Measurements from ENCODE around the gene ZNF511.
"Not testable (repeated sequence)": the region's sequence is repeated elsewhere in the genome, so short reads cannot be mapped to it uniquely, and the experiment has no call there.

ZNF511 gene

DNA sequence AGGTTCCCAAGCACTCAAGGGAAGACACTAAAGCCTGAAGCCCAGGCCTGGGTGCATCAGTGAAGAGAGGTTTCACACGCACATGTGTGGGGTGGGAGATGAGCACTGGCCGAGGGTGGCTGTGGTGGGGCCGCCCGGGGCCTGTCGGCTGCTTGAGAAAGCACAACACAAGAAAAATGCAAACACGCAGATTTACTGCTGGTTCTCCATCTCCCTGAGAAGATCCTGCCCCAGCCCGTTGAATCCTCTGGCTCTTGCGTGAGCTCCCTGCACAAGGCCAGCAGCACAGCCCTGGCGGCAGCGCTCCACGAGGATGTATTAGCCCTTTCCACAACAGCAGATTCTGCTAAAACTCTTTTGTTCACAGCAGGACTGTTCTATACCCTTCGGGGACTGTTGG is 6.2 kb downstream of the ZNF511 start:
- DNase-seq (ENCODE audit: low spot score): no peak

GRCh38 chr10:133315847-133316246 is 7.1 kb downstream of the ZNF511 start:
- DNase-seq (ENCODE audit: low spot score): no peak

DNA sequence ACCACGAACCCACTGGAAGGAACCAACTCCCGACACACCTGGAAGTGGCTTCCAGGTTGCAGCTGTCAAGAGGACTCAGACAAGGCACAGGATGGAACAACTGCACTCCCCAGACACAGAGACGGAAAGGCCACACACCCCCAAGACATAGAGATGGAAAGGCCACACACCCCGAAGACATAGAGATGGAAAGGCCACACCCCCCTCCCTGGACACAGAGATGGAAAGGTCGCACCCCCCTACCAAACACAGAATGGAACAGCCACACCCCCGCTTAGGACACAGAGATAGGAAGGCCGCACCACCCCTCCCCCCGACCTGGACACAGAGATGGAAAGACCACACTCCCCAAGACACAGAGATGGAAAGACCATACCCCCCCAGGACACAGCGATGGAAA is 7.6 kb downstream of the ZNF511 start:
- no peak for DNase-seq (ENCODE audit: low spot score)

DNA sequence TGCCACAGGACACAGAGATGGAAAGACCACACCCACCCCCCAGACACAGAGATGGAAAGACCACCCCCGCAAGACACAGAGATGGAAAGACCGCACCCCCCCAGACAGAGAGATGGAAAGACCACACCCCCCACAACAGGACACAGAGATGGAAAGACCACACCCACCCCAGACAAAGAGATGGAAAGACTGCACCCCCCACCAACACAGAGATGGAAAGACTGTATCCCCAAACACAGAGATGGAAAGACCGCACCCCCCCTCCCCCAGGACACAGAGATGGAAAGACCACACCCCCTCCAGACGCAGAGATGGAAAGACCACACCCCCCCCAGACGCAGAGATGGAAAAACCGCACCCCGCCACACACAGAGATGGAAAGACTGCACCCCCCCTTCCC is 8.0 kb downstream of the ZNF511 start:
- no peak for DNase-seq (ENCODE audit: low spot score)

DNA sequence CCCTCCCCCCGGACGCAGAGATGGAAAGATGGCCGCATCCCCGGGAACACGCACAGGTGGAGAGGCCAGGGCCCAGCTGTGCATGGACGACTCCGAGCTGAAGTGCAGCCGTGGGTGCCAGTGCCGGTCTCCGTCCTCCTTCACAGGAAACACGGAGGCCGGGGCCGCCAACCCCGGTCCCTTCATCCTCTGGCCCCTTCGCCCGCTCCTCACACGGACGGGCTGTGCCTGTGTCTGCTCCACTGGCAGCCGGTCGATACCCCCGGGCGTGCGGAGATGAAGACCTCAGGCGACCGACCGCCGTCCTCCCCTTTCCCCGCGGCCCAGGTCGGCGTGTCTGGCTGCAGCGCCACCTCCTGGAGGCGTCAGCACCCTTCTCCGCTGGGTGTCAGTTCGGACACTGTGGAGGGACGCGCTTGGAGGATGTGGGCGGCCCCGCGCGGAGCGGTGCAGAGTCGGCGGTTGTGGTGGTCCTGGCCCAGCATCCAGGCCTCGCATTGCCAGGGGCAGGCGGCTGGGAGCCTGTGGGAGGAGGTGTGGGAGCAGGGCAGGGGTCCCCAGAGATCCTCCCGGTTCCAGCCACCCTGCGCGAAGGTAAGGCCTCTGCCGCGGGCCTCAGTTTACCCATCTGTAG is 9.9 kb downstream of the ZNF511 start:
- peak; percentile 79 for DNase-seq (ENCODE audit: low spot score)

- not testable (repeated sequence) for DNase-seq (ENCODE audit: low spot score)
Observed at GRCh38 chr10:133320852-133321422, 12.2 kb downstream of the ZNF511 start.

DNA sequence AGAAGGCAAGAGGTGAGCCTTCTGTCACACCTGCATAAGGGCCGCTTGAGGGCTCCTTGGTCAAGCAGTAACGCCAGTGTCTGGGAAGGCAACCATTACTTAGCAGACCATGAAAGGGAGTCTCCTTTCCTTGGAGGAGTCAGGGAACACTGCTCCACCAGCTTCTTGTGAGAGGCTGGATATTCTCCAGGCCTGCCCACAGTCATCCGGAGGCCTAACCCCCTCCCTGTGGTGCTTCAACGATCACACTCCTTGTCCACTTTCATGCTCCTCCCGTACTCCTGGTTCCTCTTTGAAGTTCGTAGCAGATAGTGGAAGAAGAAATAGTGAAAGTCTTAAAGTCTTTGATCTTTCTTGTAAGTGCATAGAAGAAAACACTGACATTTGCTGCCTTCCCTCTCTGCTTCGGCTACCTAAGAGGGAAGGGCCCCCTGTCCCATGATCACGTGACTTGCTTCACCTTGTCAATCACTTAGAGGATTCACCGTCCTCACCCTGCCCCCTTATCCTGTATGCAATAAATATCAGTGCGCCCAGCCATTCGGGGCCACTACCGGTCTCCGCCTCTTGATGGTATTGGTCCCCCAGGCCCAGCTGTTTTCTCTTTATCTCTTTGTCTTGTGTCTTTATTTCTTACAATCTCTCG is 13.5 kb downstream of the ZNF511 start:
- DNase-seq (ENCODE audit: low spot score): not testable (repeated sequence)

- DNase-seq (ENCODE audit: low spot score): peak; percentile 54
Observed at GRCh38 chr10:133324198-133324792, 15.6 kb downstream of the ZNF511 start.

DNA sequence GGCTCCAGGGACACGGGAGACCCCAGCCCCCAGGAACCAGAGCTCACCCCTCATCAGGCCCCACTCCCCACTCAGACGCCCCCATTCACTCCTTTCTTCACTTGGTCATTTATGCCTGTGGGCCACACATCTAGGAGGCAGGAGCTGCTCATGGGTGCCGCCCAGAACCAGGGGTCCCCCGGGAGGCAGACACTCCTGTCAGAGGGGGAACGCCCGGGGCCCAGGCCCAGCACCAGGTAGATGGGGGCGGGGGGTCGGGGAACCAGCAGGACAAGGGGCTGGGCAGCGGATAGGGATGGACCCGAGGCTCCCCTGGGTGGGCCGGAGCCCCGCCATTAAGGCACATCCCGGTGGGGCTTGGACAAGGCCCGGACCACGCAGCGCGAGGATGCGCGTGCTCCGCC is 16.1 kb downstream of the ZNF511 start:
- no peak for DNase-seq (ENCODE audit: low spot score)

- DNase-seq (ENCODE audit: low spot score): peak; percentile 41
Observed at GRCh38 chr10:133325440-133326222, 16.9 kb downstream of the ZNF511 start.

- no peak for DNase-seq (ENCODE audit: low spot score)
Observed at GRCh38 chr10:133326223-133326551, 17.5 kb downstream of the ZNF511 start.

- DNase-seq (ENCODE audit: low spot score): no peak
Observed at GRCh38 chr10:133326745-133327650, 18.3 kb downstream of the ZNF511 start.

- DNase-seq (ENCODE audit: low spot score): no peak
Observed at GRCh38 chr10:133327651-133328357, 19.1 kb downstream of the ZNF511 start.

- no peak for DNase-seq (ENCODE audit: low spot score)
Observed at GRCh38 chr10:133328358-133329343, 19.9 kb downstream of the ZNF511 start.

- peak; percentile 84 for DNase-seq (ENCODE audit: low spot score)
Observed at GRCh38 chr10:133329491-133330202, 20.9 kb downstream of the ZNF511 start.

DNA sequence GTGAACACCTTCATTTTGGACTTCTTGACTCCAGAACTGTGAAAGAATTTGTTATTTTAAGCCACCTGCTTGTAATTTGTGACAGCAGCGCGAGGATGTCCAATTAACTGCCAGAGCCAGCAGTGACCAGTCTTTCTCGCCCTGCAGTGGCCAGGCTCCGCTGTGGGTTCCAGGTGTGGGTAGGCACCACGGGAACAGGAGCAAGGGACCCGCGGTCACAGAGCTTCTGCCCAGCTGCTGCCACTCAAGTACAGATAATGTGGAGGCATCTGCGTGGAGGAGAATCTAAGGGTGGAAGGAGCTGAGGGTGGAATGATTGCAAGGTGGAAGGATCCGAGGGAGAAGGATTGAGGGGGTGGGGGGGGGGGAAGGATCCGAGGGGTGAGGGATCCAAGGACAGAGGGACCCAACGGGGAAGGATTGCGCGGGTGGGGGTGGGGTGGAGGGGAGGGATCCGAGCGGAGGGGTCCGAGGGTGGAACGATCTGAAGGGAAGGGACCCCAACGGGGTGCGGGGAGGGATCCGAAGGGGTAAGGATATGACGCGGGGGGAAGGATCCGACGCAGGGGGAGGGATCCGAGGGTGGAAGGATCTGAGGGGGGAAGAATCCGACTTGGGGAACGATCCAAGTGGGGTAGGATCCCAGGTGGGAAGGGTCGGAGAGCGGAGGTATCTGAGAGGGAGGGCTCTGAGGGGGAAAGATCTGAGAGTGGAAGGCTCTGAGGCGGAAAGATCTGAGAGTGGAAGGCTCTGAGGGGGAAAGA is 24.4 kb downstream of the ZNF511 start:
- no peak for DNase-seq (ENCODE audit: low spot score)

GRCh38 chr10:133334503-133335245 is 26.0 kb downstream of the ZNF511 start:
- no peak for DNase-seq (ENCODE audit: low spot score)
